HG02981 (cell line): Measurements from ENCODE around the gene S100A13.
"Not testable (repeated sequence)": the region's sequence is repeated elsewhere in the genome, so short reads cannot be mapped to it uniquely, and the experiment has no call there.

ENCODE experiments used
- ATAC-seq: cut with Tn5 transposase; IDR thresholded peaks from one replicate; pipeline ENCODE4 v1.9.1; 2021; ENCODE audit warnings: mild to moderate bottlenecking, moderate library complexity; ENCODE audit not compliant: unreplicated experiment

Gene S100A13

GRCh38 chr1:153608089-153608682 lies 19.1 kb downstream of the S100A13 start:
- no peak for ATAC-seq

GRCh38 chr1:153607381-153607780 lies 19.9 kb downstream of the S100A13 start:
- ATAC-seq = no peak

GRCh38 chr1:153606194-153606593 lies 21.1 kb downstream of the S100A13 start:
- no peak for ATAC-seq

GRCh38 chr1:153602749-153603148 lies 24.6 kb downstream of the S100A13 start:
- ATAC-seq = no peak

- no peak for ATAC-seq
These were observed 27.5 kb downstream of the S100A13 start for GRCh38 chr1:153599847-153600246.

- ATAC-seq = peak; percentile 98
These were observed 28.8 kb downstream of the S100A13 start for GRCh38 chr1:153598309-153599172.

- no peak for ATAC-seq
These were observed 30.1 kb downstream of the S100A13 start for GRCh38 chr1:153597206-153597605.

- no peak for ATAC-seq
These were observed 34.6 kb downstream of the S100A13 start for GRCh38 chr1:153592748-153593147.

GRCh38 chr1:153588482-153588881 lies 38.8 kb downstream of the S100A13 start:
- no peak for ATAC-seq

- ATAC-seq = not testable (repeated sequence)
These were observed 39.3 kb downstream of the S100A13 start for GRCh38 chr1:153588033-153588432.

- no peak for ATAC-seq
These were observed 40.0 kb downstream of the S100A13 start for GRCh38 chr1:153587314-153587713.

GRCh38 chr1:153586347-153586746 lies 41.0 kb downstream of the S100A13 start:
- ATAC-seq = no peak

- ATAC-seq = no peak
These were observed 42.3 kb downstream of the S100A13 start for GRCh38 chr1:153585006-153585405.

- no peak for ATAC-seq
These were observed 43.3 kb downstream of the S100A13 start for GRCh38 chr1:153583976-153584375.

GRCh38 chr1:153583514-153583913 lies 43.8 kb downstream of the S100A13 start:
- not testable (repeated sequence) for ATAC-seq

GRCh38 chr1:153582836-153583235 lies 44.5 kb downstream of the S100A13 start:
- ATAC-seq = not testable (repeated sequence)

GRCh38 chr1:153578936-153579335 lies 48.4 kb downstream of the S100A13 start:
- ATAC-seq = no peak

- ATAC-seq = no peak
These were observed 48.8 kb downstream of the S100A13 start for GRCh38 chr1:153578490-153578889.

- no peak for ATAC-seq
These were observed 49.7 kb downstream of the S100A13 start for GRCh38 chr1:153577624-153578051.

- ATAC-seq = no peak
These were observed 50.2 kb downstream of the S100A13 start for GRCh38 chr1:153577138-153577537.

GRCh38 chr1:153575497-153575896 lies 51.8 kb downstream of the S100A13 start:
- ATAC-seq = not testable (repeated sequence)

- not testable (repeated sequence) for ATAC-seq
These were observed 52.2 kb downstream of the S100A13 start for GRCh38 chr1:153575081-153575491.
